Stimulated activated CD4-positive, alpha-beta T cell treated with anti-CD3 and anti-CD28 coated beads, Interleukin-15, amount 100 ng/mL, for 48 hours (primary cell): ENCODE results near the gene B3GAT2.

Experiments
- DNase-seq, 2 donors: peaks; one replicate each; pipeline ENCODE4 v3.0.0-alpha.2; 2020; ENCODE audit warnings: low read depth in 2 of 2

B3GAT2 gene

DNA sequence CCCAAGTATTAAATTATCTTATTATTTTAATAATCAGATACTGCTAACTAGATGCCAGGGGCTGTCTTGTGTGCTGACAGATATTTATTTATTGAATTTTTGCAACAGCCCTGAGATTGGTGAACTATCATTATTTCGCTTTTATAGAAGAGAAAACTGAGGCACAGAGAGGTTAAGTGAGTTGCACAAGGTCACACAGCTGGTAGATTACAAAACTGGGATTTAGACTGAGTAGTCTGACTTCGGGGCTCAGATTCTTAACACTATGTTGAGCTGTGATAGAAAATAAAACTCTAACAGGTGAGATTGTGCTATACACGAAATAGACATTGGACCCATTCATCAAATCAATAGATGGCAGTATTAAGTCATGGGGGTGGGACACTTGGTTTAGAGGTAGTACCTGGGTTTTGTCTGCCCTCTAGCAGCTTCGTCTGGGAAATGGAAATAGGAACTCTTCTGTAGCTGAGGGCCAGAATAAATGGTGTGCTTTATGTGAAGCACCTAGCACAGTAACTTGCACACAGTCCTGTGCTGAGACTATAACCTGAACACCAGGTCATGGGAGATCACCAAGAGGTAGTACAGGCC, 113.4 kb downstream of the B3GAT2 start:
- no peak for DNase-seq

DNA sequence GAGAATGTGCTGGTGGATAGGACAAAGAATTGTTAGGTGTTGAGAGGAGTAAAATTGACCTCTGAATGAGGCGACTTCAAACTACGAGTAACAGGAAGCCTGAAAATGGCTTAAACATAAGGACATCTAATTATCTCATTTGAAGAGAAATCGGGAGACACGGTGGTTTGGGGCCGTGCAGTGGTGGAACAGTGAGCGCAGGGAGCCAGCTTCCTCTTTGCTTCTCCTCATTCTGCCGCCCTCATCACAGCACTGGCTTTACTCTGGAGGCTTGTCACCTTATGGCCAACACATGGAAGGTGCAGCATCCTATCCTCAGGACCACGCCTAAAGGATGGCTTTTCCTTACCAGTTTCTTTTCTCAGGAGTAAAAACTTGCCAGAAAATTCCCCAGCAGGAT, 114.3 kb downstream of the B3GAT2 start:
- no peak for DNase-seq

DNA sequence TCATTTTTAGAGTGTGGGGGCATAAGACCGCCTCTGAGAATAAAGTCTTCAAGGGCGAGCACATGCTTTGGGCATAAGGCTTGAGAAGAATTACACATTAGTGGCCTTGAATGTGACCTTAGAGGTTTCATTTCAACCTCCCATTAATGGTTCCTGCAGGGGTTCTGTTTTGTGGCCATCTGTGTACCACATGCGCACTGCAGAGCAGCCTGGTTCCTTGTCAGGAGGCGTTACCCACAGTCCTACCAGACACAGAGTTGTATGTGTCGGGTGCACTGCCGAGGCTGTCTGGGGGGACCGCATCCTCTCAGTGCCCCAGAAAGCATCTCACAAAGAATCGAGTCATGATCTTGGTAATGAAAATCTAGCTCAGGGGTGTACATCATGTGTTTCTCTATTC, 115.7 kb downstream of the B3GAT2 start:
- no peak for DNase-seq

DNA sequence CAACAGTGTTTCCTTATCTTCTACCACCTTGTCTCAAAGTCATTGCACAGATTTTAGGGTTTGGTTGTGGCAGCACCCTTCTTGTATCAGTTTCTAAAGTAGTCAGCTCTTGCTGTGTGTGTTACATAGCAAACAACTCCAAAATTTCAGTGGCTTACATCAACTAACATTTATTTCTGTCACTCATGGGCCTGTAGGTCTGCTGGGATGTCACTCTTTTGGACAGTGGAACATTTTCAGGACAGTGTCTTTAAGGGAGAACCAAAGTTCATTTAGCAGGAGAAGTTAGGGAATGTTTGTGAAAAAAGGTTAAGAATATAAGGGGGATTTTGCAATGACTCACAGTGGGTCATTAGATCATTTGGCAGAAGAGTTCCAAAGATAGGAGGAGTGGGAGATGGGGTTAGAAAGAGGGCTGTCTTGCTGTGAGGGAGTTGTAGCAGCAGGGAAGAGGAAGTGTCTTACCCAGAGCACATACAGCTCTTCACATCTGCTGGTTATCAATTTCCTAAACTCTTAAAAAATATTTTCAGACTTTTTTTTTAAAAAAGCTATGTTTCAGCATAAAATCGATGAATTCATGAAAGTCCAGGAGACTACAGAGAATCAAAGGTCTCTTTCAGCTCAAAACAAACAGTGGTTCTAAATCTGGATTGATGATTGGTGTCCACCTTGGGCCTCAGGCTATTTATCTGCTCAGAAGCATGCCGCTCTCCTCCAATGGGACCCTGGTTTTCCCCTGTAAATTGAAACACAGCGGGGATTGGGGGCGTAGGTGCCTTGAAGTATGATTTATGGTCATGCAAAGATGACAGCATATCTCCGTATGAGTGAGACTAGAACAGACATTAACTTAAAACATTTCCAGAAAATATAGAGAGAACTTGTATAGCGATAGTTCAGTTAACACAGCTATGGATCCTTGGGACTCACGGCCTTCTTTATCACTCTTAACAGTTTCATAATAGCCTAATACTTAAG, 117.3 kb downstream of the B3GAT2 start:
- DNase-seq = no peak

DNA sequence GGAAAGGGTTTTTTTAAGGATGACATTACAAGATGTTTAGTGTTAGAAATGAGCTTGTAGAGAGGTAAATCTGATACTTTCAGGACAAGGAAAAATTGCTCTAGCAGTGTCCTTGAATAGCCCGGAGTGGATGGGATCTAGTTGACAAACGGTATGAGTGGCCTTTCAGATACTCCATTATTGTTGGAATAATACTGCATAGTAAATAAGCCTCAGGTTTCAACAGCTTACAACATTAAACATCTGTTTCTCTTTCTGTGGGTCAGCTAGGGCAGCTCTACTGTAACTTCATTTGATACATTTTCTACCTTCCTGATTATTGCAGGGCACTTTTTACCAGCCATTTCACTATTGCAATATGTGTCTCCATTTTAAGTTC, 118.0 kb downstream of the B3GAT2 start:
- DNase-seq = no peak

DNA sequence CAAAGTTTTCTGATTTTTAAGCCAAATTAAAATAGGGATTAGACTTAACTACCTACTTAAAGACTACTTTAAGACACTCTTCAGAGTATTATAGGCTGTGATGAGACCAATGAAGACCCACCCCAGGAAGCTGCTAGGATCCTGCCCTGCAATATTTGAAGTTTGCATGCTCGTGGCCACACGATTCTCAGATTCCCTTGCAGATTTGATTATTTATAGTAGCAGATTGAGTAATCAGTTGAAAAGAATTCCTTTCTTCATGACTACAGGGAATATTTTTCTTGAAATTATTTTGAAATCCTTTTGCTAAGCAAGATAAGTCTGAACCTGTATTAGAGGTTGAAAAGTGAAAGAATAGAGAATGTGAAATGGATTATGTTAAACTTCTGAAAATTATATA, 122.3 kb downstream of the B3GAT2 start:
- no peak for DNase-seq

DNA sequence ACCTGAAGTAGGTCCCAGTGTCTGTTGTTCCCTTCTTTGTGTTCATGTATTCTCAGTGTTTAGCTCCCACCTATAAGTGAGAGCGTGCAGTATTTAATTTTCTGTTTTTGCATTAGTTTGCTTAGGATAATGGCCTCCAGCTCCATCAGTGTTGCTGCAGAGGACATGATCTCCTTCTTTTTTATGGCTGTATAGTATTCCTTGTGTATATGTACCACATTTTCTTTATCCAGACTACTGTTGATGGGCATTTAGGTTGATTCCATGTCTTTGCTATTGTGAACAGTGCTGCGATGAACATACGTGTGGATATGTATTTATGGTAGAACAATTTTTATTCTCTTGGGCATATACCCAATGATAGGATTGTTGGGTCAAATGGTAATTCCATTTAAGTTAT, 125.4 kb downstream of the B3GAT2 start:
- DNase-seq = no peak

DNA sequence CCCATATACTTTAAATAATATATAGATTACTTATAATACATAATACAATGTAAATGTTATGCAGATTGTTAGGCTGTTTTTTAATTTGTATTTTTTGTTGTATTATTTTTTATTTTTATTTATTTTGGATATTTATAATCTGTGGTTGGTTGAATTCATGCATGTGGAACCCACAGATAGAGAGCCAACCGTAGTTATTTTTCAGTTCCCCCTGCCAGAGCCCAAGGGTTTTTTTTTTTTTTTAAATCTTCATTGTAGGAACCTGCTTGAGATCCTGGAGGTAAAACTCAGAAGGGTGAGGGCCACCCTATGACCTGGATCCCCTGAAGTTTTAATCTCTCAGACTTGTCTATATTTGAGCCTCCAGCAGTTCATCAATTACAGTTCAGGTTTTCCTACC, 133.2 kb downstream of the B3GAT2 start:
- DNase-seq = no peak

DNA sequence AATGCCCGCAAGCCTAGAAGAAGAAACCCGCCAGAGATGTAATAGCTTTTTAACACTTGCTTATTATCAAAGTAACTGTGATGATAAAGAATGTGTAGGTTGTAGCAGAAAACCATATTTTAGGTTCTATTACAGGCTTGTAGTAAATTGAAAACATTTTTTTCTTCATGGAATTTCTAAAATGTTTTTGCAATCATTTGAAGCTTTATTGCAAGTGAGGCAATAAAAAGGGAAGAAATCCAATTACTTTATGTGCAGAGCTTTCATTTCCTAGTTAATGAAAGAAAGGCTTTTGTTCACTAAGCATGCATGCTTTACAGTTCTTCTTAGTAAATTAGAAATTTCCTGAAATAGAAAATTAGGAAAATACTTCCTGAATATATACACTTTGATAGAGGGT, 135.1 kb downstream of the B3GAT2 start:
- DNase-seq = no peak

DNA sequence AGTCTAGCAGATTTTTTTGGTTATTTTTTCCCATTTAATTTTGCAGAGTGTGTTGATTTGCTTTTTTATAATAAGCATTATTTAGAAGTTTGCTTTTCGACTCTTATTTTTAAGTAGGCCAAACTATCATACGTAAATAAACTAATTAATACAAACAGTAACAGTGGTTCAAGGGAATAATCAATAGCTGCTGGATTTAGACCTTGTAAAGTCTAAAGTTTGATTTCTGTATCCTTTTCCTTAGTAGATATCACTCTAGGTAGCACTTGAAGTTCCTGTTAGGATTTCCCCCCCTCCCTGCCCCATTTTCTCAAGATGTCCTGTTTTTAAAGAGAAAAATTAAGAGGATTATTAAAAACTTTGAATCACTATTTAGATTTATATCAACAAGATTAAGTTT, 136.1 kb downstream of the B3GAT2 start:
- DNase-seq = no peak

DNA sequence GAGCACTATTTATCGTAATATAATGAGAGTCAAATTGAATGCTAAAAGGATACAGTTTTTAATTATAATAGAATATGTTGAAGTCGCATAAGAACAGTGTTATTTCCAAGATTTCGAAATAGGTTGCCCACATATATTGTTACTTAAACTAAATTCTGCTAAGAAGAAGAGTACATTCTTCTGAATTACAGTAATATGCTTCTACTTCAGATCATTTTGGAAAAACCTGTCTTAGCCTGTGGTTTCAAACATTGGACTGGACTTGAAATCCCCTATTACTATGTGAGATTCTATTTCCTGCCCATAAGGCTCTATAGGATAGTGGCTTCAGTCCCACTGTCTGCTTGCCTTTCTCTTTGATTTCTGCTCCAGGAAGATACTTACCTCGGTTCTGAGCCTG, 137.2 kb downstream of the B3GAT2 start:
- no peak for DNase-seq

DNA sequence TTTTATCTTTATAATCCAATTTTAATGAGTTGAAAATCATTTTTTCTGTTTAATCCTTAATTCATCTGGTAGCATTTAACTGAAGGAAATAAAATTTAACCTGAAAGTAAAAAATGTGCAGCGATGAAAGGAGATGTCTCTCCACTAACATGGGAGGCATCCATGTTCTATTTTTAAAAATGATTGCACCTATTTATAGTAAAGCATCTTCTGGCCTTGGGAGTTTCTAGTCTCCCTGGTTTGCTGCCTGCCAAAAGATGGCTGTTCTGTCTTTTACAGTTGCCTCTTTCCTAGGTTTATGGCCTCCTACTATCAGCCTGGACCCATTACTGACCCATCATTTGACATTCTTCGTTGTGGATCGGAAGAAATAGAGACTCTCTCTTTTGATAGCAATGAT, 143.0 kb downstream of the B3GAT2 start:
- DNase-seq = no peak

DNA sequence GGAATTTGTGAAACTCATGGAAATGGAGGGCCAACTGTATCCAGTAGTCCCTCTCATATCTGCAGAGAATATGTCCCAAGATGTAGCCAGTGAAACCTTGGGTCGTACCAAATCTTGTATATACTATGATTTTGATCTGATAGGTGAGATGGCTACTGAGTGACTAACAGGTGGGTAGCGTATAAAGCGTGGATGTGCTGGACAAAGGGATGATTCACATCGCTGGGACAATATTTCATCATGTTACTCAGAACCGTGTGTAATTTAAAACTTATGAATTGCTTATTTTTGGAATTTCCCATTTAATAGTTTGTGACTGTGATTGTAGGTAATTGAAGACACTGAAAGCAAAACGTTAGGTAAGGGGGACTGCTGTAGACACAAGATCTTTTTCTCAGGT, 145.1 kb downstream of the B3GAT2 start:
- no peak for DNase-seq
